Right lobe of liver (tissue), 4 donors: ENCODE measurements around the gene SYPL1.

Source experiments
- CTCF ChIP-seq, 4 donors: fragments of 200-600 bp in 3 of 4; fragments of 450-650 bp in 1 of 4; IDR thresholded peaks; one replicate each; pipeline versions ENCODE4 v1.5.1 to v1.8.0; 2016 to 2022; ENCODE audit warnings: antibody characterized with exemption in 4 of 4, mild to moderate bottlenecking in 2 of 4
- POLR2A ChIP-seq: fragments of 450-650 bp; IDR thresholded peaks from one replicate; pipeline ENCODE4 v1.6.1; 2017; ENCODE audit warnings: antibody characterized with exemption, mild to moderate bottlenecking
- donor health status: DM: no; HTN: no; CAD: no.
- donor health status: DM: no; HTN: no; CAD: no.
- donor health status: DM: no; HTN: yes; CAD: no.

- TF ChIP-seq CTCF (IDR thresholded peaks at IDR 0.05) (no peak), POLR2A (no peak)
Observed at GRCh38 chr7:106092204-106092603, 19.9 kb downstream of the SYPL1 start.
